ENCODE results near the gene AP1G2. TPM values are rescaled to one million over a fixed set of nuclear protein-coding genes. Genes with fewer than 3 reads are reported as not detected.

AP1G2 gene
- total and polyA plus RNA-seq, 2 of the 13 experiments (the other 11 are each of a cell fraction or from before 2014, with no cell fraction given): 96.9 to 611 TPM

DNA sequence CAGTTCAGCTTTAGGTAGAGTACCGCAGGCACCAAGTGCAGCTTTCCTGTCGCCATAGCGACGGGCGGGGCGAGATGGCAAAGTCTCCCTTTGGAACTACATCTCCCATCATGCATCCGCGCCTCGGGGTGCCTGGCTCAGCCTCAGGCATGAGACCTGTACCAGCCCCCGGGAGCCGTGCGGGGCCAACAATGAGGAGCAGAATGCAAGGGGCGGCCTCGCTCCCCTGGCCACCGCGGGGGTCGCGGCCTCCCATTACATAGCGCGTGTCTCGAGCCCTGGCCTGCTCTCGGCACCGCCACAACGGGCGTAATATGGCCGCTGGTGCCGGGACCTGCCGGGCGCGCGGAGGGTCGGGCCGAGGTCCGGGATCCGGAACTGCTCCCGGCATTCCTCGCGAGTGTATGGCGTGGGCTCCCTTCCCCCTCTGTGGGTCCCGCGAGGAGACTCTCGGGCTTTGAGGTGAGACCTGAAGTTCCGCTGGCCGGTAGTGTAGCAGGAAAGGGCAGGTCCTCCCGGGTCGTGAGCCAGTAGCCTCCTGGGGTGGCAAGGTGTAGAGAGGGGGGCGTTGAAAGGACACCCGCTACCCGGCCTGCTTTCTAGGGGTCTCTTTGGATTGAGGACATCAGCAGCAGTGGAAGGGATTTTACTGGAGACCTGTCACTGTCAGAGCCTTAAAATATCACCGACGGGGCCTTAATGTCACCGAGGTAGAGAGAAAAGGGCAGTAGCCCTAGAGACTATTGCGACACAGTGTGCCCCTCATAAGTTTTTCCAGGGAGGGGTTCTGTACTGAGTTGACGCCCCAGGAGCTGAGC lies 11.5 kb downstream of the AP1G2 start, which contains the start of gene THTPA (continued):
- TF ChIP-seq PHF21A (CRISPR knock-in tag; IDR thresholded peaks at IDR 0.05): peak; percentile 98
- TF ChIP-seq ZNF746 (CRISPR knock-in tag; IDR thresholded peaks at IDR 0.05): peak; percentile 94; the same call in 1 of the 2 replicates
- peak; percentile 98 for TF ChIP-seq ZNF724P (CRISPR knock-in tag; IDR thresholded peaks at IDR 0.05; ENCODE audit: borderline replicate concordance)
- peak; percentile 85 for TF ChIP-seq PPARG (CRISPR knock-in tag; conservative IDR thresholded peaks at IDR 0.05)
- no peak for TF ChIP-seq ZNF207 (IDR thresholded peaks at IDR 0.05; ENCODE audit: borderline replicate concordance)
- TF ChIP-seq ZNF275 (CRISPR knock-in tag; IDR thresholded peaks at IDR 0.05; ENCODE audit: borderline replicate concordance): peak; percentile 90
- TF ChIP-seq TFDP1 (CRISPR knock-in tag; IDR thresholded peaks at IDR 0.05; ENCODE audit: borderline replicate concordance): peak; percentile 89; the same call in 1 of the 2 replicates
- TF ChIP-seq, protein P1, sequence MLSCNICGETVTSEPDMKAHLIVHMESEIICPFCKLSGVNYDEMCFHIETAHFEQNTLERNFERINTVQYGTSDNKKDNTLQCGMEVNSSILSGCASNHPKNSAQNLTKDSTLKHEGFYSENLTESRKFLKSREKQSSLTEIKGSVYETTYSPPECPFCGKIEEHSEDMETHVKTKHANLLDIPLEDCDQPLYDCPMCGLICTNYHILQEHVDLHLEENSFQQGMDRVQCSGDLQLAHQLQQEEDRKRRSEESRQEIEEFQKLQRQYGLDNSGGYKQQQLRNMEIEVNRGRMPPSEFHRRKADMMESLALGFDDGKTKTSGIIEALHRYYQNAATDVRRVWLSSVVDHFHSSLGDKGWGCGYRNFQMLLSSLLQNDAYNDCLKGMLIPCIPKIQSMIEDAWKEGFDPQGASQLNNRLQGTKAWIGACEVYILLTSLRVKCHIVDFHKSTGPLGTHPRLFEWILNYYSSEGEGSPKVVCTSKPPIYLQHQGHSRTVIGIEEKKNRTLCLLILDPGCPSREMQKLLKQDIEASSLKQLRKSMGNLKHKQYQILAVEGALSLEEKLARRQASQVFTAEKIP (CRISPR knock-in tag; IDR thresholded peaks at IDR 0.05; ENCODE audit: borderline replicate concordance): peak; percentile 77; the same call in 1 of the 2 replicates
- peak; percentile 99 for TF ChIP-seq ZNF737 (CRISPR knock-in tag; IDR thresholded peaks at IDR 0.05; ENCODE audit: borderline replicate concordance)
- TF ChIP-seq PAX8 (CRISPR knock-in tag; IDR thresholded peaks at IDR 0.05; ENCODE audit: borderline replicate concordance): peak; percentile 99
- no peak for TF ChIP-seq CSRNP2 (CRISPR knock-in tag; conservative IDR thresholded peaks at IDR 0.05; ENCODE audit: low read depth)
- peak; percentile 72 for TF ChIP-seq GATA4 (IDR thresholded peaks at IDR 0.05; ENCODE audit: borderline replicate concordance, low read depth)
- TF ChIP-seq ADNP (CRISPR knock-in tag; IDR thresholded peaks at IDR 0.05): 0 out of 2 replicates have a peak, but pooled peaks have one; percentile 41
- TF ChIP-seq CENPT (CRISPR knock-in tag; IDR thresholded peaks at IDR 0.05; ENCODE audit: low read depth): peak; percentile 77
- no peak; the same call in 1 of the 2 replicates for TF ChIP-seq MAFF (IDR thresholded peaks at IDR 0.05; ENCODE audit: low read depth, low read length)
- TF ChIP-seq ZKSCAN8 (CRISPR knock-in tag; IDR thresholded peaks at IDR 0.05; ENCODE audit: borderline replicate concordance): peak; percentile 96
- TF ChIP-seq NR1H2 (CRISPR knock-in tag; IDR thresholded peaks at IDR 0.05; ENCODE audit: borderline replicate concordance, low read depth): peak; percentile 91; the same call in 1 of the 2 replicates
- TF ChIP-seq MTF2 (CRISPR knock-in tag; IDR thresholded peaks at IDR 0.05; ENCODE audit: borderline replicate concordance): peak; percentile 98
- TF ChIP-seq SCMH1 (CRISPR knock-in tag; IDR thresholded peaks at IDR 0.05; ENCODE audit: borderline replicate concordance): no peak
- TF ChIP-seq HNRNPUL1 (IDR thresholded peaks at IDR 0.05; ENCODE audit: low read depth, low read length): no peak
- TF ChIP-seq RBM22 (optimal IDR thresholded peaks at IDR 0.05; ENCODE audit: low read length): peak; percentile 98
- TF ChIP-seq ATF7-NPFF (CRISPR knock-in tag; IDR thresholded peaks at IDR 0.05; ENCODE audit: low read depth): peak; percentile 99
- peak; percentile 97 for TF ChIP-seq SNAPC5 (CRISPR knock-in tag; IDR thresholded peaks at IDR 0.05; ENCODE audit: borderline replicate concordance)
